HepG2 (cell line): ENCODE measurements around the gene ATXN1L. TPM values are rescaled to one million over a fixed set of nuclear protein-coding genes. Genes with fewer than 3 reads are reported as not detected.

Source experiments
- ATAC-seq: fragments of 200-7000 bp; cut with Tn5 transposase; 3 replicates; pipeline ENCODE4 v1.9.1; 2020; ENCODE audit warnings: mild to moderate bottlenecking, moderate library complexity
- BruUV-seq: library from RNA; stranded (reverse); fragments of 400-500 nt; replicated peaks from 2 replicates; lab custom pipeline; 2021; lab: Mats Ljungman, UMichigan
- CTCF ChIA-PET: fragments of 300-600 bp; formaldehyde crosslinking; extraction: SDS; loops from one replicate; lab custom pipeline; 2021; ENCODE audit warnings: low total read pairs, inconsistent platforms, low intra/inter-chr PET ratio; lab: Yijun Ruan, JAX
- POLR2A ChIA-PET: fragments of 350-600 bp; sonication (Branson Sonifier 250); formaldehyde crosslinking; loops from one replicate; lab custom pipeline; 2020; ENCODE audit warnings: antibody characterized with exemption, inconsistent platforms; lab: Yijun Ruan, JAX
- DNase-seq: peaks from one replicate; pipeline ENCODE4 v3.0.0-alpha.2; 2015; ENCODE audit warnings: low spot score
- FAIRE-seq: peaks from 3 replicates; lab custom pipeline; 2011; peaks lifted over from hg19 to GRCh38; lab: Jason Lieb, UNC
- H2AFZ ChIP-seq: one replicate; pipeline ENCODE4 v1.6.1; 2011; ENCODE audit warnings: low read length, inconsistent platforms
- H3K27ac ChIP-seq: fragments of 300-600 bp; 3 replicates; pipeline ENCODE4 v1.8.0; 2011; ENCODE audit warnings: mixed run types, mild to moderate bottlenecking, mixed read lengths, low read length, inconsistent platforms; ENCODE audit not compliant: insufficient read depth; ENCODE audit errors: extremely low read length
- H3K27me3 ChIP-seq, 2 experiments: fragments of 200-600 bp in 1 of 2; 2 replicates in 1 of 2; 3 replicates in 1 of 2; pipeline versions ENCODE4 v1.6.0 to v1.8.0; 2011; ENCODE audit warnings: low read length in 2 of 2, mild to moderate bottlenecking in 2 of 2, moderate library complexity in 2 of 2, inconsistent platforms in 1 of 2; ENCODE audit not compliant: insufficient read depth in 2 of 2, control insufficient read depth in 1 of 2
- H3K36me3 ChIP-seq, 2 experiments: fragments of 200-600 bp in 1 of 2; replicated peaks in 1 of 2; 2 replicates in 1 of 2; 3 replicates in 1 of 2; pipeline versions ENCODE4 v1.5.1 to v1.8.0; 2011; ENCODE audit warnings: low read length in 2 of 2, inconsistent platforms in 1 of 2; ENCODE audit not compliant: insufficient read depth in 2 of 2, control insufficient read depth in 1 of 2
- H3K4me1 ChIP-seq: 2 replicates; pipeline ENCODE4 v1.5.1; 2012; ENCODE audit warnings: low read length, inconsistent platforms; ENCODE audit not compliant: insufficient read depth
- H3K4me2 ChIP-seq: 2 replicates; pipeline ENCODE4 v1.6.0; 2011; ENCODE audit warnings: low read depth, low read length, inconsistent platforms
- H3K4me3 ChIP-seq, 3 experiments: fragments of 200-600 bp in 1 of 3; sonication (generic), shearing (Covaris generic) in 1 of 3; replicated peaks in 1 of 3; 2 replicates each; pipeline ENCODE4 v1.5.1; 2011 to 2016; ENCODE audit warnings: low read length in 3 of 3, inconsistent platforms in 2 of 3, low read depth in 2 of 3, mild to moderate bottlenecking in 2 of 3, control low read depth in 1 of 3, mixed read lengths in 1 of 3; ENCODE audit not compliant: insufficient read depth in 1 of 3
- H3K79me2 ChIP-seq: one replicate; pipeline ENCODE4 v1.6.1; 2011; ENCODE audit warnings: low read length, inconsistent platforms; ENCODE audit not compliant: insufficient read depth
- H3K9ac ChIP-seq: 2 replicates; pipeline ENCODE4 v1.6.0; 2011; ENCODE audit warnings: mild to moderate bottlenecking, low read depth, low read length, inconsistent platforms; ENCODE audit not compliant: insufficient read depth
- H3K9me3 ChIP-seq: 2 replicates; pipeline ENCODE4 v1.5.1; 2012; ENCODE audit warnings: mild to moderate bottlenecking, low read length
- H4K20me1 ChIP-seq: 2 replicates; pipeline ENCODE4 v1.6.0; 2011; ENCODE audit warnings: inconsistent platforms, mild to moderate bottlenecking, low read length, moderate library complexity; ENCODE audit not compliant: insufficient read depth
- MZF1 ChIP-seq: sonication (generic); formaldehyde crosslinking; IDR thresholded peaks from 2 replicates; pipeline ENCODE4 v1.8.1; 2023; ENCODE audit warnings: mild to moderate bottlenecking, missing genetic modification reagents, borderline replicate concordance
- TAF15 ChIP-seq: fragments of 200-400 bp; formaldehyde crosslinking; IDR thresholded peaks from one replicate; pipeline ENCODE4 v1.6.1; 2018; ENCODE audit warnings: mild to moderate bottlenecking, low read depth, low read length; ENCODE audit not compliant: poor library complexity, severe bottlenecking
- ZNF12 ChIP-seq: sonication (generic); formaldehyde crosslinking; IDR thresholded peaks from 2 replicates; pipeline ENCODE4 v1.5.0; 2020; ENCODE audit warnings: missing genetic modification reagents
- ZNF232 ChIP-seq: sonication (generic); formaldehyde crosslinking; IDR thresholded peaks from 2 replicates; pipeline ENCODE4 v1.4.0; 2020; ENCODE audit warnings: missing genetic modification reagents, borderline replicate concordance
- ZNF616 ChIP-seq: sonication (generic); formaldehyde crosslinking; IDR thresholded peaks from 2 replicates; pipeline ENCODE4 v1.5.0; 2020; ENCODE audit warnings: low read depth, mild to moderate bottlenecking, missing genetic modification reagents
- WGBS: methylation state at CpG from one replicate; pipeline ENCODE4 v1.1.6; 2017; ENCODE audit warnings: low lambda C conversion rate; 5-methylcytosine and 5-hydroxymethylcytosine counted together
- in situ Hi-C: cut with HindIII; loops from 2 replicates; pipeline ENCODE4 v1.10.0; 2017; ENCODE audit warnings: low pct_unique_long_range_greater_than_20kb; ENCODE audit not compliant: extremely low pct_ligation_motif_present
- intact Hi-C: fragments of 100-400 bp; cut with micrococcal nuclease; formaldehyde crosslinking; loops from one replicate; pipeline ENCODE4 v1.10.0; 2022; ENCODE audit not compliant: unreplicated experiment
- polyA plus RNA-seq, 8 experiments: library from polyadenylated mRNA; depleted of rRNA in 3 of 8; stranded (reverse) in 7 of 8; unstranded in 1 of 8; fragments of >200 nt; fragmentation: Illumina TruSeq in 4 of 8; extraction: Trizol in 4 of 8; gene quantifications; 2 replicates each; pipeline versions ENCODE4 v1.2.1 to v1.2.3, GENCODE V29; 2011 to 2016; ENCODE audit warnings: low read depth in 4 of 8, missing spikeins in 1 of 8, mixed read lengths in 1 of 8; ENCODE audit not compliant: insufficient read depth in 1 of 8
- total RNA-seq, 5 experiments: library from RNA; depleted of rRNA; stranded (reverse); fragments of >200 nt; fragmentation: Illumina TruSeq; extraction: Trizol; gene quantifications; 2 replicates each; pipeline ENCODE4 v1.2.3, GENCODE V29; 2016; ENCODE audit warnings: low read depth in 1 of 5
- TF ChIP-seq, protein P1 (sequence below): sonication (generic); formaldehyde crosslinking; IDR thresholded peaks from 2 replicates; pipeline ENCODE4 v1.8.0; 2022; ENCODE audit warnings: missing genetic modification reagents, mild to moderate bottlenecking, borderline replicate concordance
- TF ChIP-seq, protein P2 (sequence below): sonication (generic); formaldehyde crosslinking; conservative IDR thresholded peaks from 2 replicates; pipeline ENCODE4 v1.4.0; 2020; ENCODE audit warnings: missing genetic modification reagents
- TF ChIP-seq, protein P3 (sequence below): sonication (generic); formaldehyde crosslinking; IDR thresholded peaks from 2 replicates; pipeline ENCODE4 v1.5.1; 2020; ENCODE audit warnings: missing genetic modification reagents, mild to moderate bottlenecking, borderline replicate concordance
- TF ChIP-seq, protein P4 (sequence below): IDR thresholded peaks from 2 replicates; pipeline ENCODE4 v1.6.1; 2018; ENCODE audit warnings: missing genetic modification reagents
- TF ChIP-seq, protein P5 (sequence below): sonication (generic); formaldehyde crosslinking; IDR thresholded peaks from 2 replicates; pipeline ENCODE4 v1.9.0; 2021; ENCODE audit warnings: missing genetic modification reagents, mild to moderate bottlenecking, borderline replicate concordance
- TF ChIP-seq, protein P6 (sequence below): sonication (generic); formaldehyde crosslinking; IDR thresholded peaks from 2 replicates; pipeline ENCODE4 v1.4.0; 2020; ENCODE audit warnings: missing genetic modification reagents

ATXN1L gene
- total and polyA plus RNA-seq, 2 of the 13 experiments (the other 11 are each of a cell fraction or from before 2014, with no cell fraction given): 20.0 to 22.4 TPM

DNA sequence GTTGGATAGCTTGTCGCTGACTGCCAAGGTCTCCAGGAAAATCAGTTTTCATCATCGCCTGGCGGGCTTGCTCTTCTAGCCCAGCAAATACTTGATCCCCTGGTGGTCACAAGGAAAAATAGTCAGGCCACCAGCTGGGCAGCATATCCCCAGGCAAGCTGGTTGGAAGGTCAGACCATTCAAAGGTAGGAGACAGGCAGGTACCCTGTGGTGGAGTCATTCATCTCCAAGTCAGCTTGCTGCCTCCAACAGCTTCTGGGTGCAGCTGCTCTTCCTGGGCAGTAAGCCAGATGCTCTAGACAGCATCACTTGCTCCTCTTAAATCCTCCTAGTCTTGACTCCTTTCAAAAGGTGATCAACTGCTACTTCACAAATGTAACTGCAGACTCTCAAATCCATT is 22.2 kb downstream of the ATXN1L start (continued):
- TF ChIP-seq, protein P1, sequence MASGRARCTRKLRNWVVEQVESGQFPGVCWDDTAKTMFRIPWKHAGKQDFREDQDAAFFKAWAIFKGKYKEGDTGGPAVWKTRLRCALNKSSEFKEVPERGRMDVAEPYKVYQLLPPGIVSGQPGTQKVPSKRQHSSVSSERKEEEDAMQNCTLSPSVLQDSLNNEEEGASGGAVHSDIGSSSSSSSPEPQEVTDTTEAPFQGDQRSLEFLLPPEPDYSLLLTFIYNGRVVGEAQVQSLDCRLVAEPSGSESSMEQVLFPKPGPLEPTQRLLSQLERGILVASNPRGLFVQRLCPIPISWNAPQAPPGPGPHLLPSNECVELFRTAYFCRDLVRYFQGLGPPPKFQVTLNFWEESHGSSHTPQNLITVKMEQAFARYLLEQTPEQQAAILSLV (CRISPR knock-in tag): no peak
- TF ChIP-seq, protein P2, sequence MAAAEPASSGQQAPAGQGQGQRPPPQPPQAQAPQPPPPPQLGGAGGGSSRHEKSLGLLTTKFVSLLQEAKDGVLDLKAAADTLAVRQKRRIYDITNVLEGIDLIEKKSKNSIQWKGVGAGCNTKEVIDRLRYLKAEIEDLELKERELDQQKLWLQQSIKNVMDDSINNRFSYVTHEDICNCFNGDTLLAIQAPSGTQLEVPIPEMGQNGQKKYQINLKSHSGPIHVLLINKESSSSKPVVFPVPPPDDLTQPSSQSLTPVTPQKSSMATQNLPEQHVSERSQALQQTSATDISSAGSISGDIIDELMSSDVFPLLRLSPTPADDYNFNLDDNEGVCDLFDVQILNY: no peak
- TF ChIP-seq MZF1 (CRISPR knock-in tag): no peak
- TF ChIP-seq ZNF12 (CRISPR knock-in tag): no peak

DNA sequence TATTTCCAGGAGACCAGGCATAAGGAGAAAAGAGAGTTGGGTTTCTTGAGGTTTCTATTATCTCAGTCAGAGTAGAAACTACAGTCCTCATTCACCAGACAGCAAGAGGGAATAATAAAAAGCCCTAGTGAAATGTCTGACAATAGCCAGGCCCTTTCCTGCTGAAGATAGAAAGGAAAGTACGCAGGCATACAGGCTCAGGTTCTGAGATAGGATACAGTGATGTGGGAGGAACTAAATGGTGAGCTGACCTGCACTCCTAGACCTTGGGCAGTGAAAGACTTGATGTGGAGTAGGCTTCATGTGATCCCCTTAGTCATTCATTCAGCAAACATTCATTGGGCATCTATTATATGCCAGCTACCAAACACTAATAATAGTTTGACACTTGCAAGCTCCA is 23.3 kb downstream of the ATXN1L start:
- no peak overlapping the region for H3K4me2 ChIP-seq
- no peak overlapping the region for H3K27ac ChIP-seq
- no peaks in the 10 kb centered on the region for H3K4me1 ChIP-seq
- whole genome bisulfite sequencing: 93% methylated on average over 1 of the region's 1 CpG
- no peaks in the 10 kb centered on the region for H3K79me2 ChIP-seq
- POLR2A ChIA-PET: no interaction called here
- CTCF ChIA-PET: no interaction called here
- DNase-seq (no peak), FAIRE-seq (no peak), ATAC-seq (no peak)
- no TSS peak for BruUV-seq
- H3K27me3 ChIP-seq: no peaks in the 10 kb centered on the region
- in situ Hi-C loops (no loop called here), intact Hi-C loops (no loop called here)
- no peaks in the 10 kb centered on the region for H3K9me3 ChIP-seq
- H4K20me1 ChIP-seq: no peaks in the 10 kb centered on the region
- H2AFZ ChIP-seq: no peak overlapping the region
- no peak overlapping the region for H3K4me3 ChIP-seq
- no peak overlapping the region for H3K9ac ChIP-seq
- peaks cover 10 to 27% of the 10 kb centered on the region in 2 experiments for H3K36me3 ChIP-seq
- TF ChIP-seq, protein P3, sequence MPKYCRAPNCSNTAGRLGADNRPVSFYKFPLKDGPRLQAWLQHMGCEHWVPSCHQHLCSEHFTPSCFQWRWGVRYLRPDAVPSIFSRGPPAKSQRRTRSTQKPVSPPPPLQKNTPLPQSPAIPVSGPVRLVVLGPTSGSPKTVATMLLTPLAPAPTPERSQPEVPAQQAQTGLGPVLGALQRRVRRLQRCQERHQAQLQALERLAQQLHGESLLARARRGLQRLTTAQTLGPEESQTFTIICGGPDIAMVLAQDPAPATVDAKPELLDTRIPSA (CRISPR knock-in tag): no peak
- TF ChIP-seq, protein P4, sequence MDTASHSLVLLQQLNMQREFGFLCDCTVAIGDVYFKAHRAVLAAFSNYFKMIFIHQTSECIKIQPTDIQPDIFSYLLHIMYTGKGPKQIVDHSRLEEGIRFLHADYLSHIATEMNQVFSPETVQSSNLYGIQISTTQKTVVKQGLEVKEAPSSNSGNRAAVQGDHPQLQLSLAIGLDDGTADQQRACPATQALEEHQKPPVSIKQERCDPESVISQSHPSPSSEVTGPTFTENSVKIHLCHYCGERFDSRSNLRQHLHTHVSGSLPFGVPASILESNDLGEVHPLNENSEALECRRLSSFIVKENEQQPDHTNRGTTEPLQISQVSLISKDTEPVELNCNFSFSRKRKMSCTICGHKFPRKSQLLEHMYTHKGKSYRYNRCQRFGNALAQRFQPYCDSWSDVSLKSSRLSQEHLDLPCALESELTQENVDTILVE (CRISPR knock-in tag): no peak
- no peak for TF ChIP-seq ZNF232 (CRISPR knock-in tag)
- no peak for TF ChIP-seq TAF15
- TF ChIP-seq, protein P5, sequence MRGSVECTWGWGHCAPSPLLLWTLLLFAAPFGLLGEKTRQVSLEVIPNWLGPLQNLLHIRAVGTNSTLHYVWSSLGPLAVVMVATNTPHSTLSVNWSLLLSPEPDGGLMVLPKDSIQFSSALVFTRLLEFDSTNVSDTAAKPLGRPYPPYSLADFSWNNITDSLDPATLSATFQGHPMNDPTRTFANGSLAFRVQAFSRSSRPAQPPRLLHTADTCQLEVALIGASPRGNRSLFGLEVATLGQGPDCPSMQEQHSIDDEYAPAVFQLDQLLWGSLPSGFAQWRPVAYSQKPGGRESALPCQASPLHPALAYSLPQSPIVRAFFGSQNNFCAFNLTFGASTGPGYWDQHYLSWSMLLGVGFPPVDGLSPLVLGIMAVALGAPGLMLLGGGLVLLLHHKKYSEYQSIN (CRISPR knock-in tag): no peak
- no peak for TF ChIP-seq ZNF616 (CRISPR knock-in tag)
- TF ChIP-seq, protein P6, sequence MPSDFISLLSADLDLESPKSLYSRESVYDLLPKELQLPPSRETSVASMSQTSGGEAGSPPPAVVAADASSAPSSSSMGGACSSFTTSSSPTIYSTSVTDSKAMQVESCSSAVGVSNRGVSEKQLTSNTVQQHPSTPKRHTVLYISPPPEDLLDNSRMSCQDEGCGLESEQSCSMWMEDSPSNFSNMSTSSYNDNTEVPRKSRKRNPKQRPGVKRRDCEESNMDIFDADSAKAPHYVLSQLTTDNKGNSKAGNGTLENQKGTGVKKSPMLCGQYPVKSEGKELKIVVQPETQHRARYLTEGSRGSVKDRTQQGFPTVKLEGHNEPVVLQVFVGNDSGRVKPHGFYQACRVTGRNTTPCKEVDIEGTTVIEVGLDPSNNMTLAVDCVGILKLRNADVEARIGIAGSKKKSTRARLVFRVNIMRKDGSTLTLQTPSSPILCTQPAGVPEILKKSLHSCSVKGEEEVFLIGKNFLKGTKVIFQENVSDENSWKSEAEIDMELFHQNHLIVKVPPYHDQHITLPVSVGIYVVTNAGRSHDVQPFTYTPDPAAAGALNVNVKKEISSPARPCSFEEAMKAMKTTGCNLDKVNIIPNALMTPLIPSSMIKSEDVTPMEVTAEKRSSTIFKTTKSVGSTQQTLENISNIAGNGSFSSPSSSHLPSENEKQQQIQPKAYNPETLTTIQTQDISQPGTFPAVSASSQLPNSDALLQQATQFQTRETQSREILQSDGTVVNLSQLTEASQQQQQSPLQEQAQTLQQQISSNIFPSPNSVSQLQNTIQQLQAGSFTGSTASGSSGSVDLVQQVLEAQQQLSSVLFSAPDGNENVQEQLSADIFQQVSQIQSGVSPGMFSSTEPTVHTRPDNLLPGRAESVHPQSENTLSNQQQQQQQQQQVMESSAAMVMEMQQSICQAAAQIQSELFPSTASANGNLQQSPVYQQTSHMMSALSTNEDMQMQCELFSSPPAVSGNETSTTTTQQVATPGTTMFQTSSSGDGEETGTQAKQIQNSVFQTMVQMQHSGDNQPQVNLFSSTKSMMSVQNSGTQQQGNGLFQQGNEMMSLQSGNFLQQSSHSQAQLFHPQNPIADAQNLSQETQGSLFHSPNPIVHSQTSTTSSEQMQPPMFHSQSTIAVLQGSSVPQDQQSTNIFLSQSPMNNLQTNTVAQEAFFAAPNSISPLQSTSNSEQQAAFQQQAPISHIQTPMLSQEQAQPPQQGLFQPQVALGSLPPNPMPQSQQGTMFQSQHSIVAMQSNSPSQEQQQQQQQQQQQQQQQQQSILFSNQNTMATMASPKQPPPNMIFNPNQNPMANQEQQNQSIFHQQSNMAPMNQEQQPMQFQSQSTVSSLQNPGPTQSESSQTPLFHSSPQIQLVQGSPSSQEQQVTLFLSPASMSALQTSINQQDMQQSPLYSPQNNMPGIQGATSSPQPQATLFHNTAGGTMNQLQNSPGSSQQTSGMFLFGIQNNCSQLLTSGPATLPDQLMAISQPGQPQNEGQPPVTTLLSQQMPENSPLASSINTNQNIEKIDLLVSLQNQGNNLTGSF (CRISPR knock-in tag): no peak
